Left renal pelvis (tissue), 4 donors: ENCODE results near the gene LRP2. TPM values are rescaled to one million over a fixed set of nuclear protein-coding genes. Genes with fewer than 3 reads are reported as not detected.
"Not testable (repeated sequence)": the region's sequence is repeated elsewhere in the genome, so short reads cannot be mapped to it uniquely, and the experiment has no call there.

ENCODE experiments used
- DNase-seq, 4 donors: peaks; one replicate each; pipeline ENCODE4 v3.0.0-alpha.2; 2013; ENCODE audit warnings: low read depth in 4 of 4, low spot score in 3 of 4
- polyA plus RNA-seq, 4 donors: library from polyadenylated mRNA; unstranded; fragments of 120-200 nt; gene quantifications; one replicate each; pipeline ENCODE4 v1.2.1, GENCODE V29; 2013; ENCODE audit not compliant: insufficient read length in 4 of 4

LRP2 gene
- polyA plus RNA-seq = 100 to 1,000 TPM in 2 of 4 donors, 10 to 100 TPM in 1, 1 to 10 TPM in 1; 2.1 to 161 (median 117) TPM

DNA sequence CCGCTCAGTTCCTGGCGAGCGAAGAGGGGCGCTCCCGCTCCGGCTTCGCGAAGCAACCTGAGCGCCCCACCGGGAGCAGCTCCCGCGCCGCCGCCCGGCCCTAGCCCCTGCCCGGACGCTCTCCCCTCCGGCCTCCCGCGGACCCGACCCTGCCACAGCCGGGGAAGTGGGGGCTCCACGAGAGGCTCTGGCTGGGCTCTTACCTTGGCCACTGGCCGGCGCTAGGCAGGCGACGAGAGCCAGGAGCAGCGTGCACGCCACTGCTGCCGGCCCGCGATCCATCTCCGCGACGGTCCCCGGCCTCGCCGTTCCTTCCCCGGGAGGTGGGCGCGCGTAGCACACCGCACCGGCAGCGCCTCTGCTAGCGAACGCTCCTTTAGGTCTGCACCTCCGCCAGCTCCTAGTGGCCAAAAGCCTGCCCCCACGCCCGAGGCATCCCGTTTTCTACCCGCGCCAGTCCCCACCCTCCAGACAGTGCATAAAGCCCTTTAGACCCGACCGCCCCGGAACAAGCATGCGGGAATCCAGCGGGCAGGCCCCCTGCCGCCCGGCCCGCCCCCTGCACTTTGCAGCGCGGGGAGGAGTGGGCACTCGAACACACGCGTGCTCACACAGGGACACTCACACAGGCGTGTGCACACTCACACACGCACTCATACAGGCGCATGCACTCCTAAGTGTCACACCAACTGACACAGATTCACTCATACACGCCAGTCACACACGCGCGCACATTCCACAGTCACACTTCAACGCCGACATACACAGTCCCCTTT lies at the start of gene LRP2:
LRP2 (minus strand) TSS at position 417 of the 776 bp plus-strand sequence; CDS start at position 282, 135 bp downstream.
- DNase-seq = no peak

DNA sequence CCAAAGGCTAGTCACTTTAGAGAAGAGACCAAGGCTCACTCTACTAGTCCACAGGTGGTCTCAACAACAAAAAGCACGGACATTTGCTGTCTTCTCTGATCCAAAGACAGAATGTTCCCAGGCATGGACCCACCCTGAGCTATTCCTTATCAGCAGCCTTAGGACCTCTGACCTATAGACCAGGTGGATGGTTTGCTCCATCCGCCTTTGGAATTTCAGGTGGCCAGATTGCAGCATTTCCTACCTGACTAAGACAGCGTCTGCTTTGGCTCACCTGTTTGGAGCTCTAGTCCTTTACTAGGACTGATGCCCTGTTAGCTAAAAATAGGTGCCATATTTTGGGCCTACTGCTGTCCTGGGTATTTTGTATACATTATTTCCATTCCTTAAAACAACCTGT lies 44.6 kb upstream of the LRP2 start:
- DNase-seq = no peak

DNA sequence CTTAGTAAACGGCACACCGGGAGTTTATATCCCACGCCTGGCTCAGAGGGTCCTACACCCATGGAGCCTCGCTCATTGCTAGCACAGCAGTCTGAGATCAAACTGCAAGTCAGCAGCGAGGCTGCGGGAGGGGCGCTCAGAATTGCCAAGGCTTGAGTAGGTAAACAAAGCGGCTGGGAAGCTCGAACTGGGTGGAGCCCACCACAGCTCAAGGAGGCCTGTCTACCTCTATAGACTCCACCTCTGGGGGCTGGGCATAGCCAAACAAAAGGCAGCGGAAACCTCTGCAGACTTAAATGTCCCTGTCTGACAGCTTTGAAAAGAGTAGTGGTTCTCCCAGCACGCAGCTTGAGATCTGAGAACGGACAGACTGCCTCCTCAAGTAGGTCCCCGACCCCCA lies 37.2 kb upstream of the LRP2 start:
- DNase-seq = not testable (repeated sequence)

DNA sequence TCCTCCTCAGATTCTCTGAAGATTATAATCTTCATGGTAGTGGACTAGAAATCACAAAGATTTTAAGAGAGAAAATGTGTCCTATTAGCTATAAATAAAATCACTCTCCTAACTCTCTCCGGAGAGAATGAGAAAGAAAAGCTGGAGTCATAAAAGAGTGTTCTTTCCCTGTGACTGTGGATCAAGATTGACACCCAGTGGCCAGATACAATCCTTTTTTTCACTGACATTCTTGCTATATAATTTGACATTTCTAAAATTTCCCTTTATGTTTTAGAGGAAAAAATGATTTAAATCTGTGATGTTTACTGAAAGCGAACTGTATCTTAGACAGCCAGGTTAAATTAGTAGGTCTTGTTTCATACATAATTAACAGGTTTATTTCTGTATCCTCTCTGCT lies 35.4 kb upstream of the LRP2 start:
- DNase-seq = peak in 2 of 4 donors; percentile 15 to 18

DNA sequence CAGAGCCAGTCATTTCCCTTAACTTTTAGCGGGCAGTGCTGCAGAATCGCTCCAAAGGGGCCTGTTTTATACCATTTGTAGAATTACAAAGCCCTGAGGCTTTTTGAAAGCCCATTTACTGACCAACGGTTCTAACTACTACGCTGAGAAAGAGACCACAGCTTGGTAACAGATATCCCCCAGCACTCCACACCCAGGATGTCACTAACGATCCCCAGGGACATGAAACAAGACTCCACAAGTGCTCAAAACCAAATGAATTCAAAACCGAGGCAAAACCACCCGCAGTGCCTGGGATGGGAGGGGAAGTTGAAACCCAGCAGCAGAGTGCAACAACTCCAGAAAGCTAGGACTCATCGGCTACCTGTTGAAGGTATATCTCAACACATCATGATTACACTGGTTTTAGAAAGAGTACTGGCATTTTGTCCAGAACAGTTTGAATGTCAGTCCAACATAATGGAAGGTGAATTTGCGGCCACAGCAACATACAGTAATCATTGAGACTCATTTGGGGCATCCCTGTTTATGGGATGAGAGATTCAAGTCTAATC lies 33.6 kb upstream of the LRP2 start:
- no peak for DNase-seq

DNA sequence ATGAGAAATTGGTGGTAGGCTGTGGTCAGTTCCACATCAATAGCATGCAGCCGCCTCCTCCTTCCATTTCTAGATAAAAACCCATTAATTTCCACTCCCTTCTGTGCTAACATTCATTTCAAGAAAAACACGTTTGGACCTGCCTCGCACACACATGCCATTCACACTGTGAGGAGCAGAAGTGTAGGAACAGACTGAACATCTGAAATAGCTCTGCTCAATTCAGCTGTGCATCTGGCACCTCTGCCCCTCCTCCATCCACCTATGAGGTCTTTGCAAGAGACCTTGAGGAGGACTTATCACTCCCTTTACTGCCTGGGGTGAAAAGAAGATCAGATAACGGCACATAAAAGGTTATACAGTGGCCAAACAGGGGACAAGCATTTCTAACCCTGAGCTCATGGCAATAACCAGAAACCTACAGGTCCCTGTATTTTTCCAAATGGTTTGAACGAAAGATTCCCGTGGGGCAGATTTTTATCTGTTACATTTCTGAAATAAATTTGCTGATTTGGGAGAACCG lies 30.8 kb upstream of the LRP2 start:
- no peak for DNase-seq

DNA sequence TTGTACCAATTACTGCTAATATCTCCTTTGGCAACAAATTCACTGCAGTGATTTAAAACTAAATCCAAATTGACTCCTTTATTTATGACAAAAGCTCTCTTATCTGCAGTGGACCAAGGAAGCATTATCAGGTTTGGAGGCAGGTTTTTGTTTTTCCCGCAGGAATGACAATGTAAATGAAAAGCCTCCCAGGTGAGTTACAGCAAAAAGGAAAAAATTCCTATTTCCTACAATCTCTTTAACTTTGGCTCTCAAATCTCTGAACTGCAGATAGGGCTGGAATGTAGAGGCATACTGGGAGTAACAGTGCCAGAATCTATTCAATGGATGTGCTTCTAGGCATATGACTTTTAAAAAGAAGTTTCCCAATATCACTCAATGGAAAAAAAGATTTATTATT lies 28.9 kb upstream of the LRP2 start:
- no peak for DNase-seq

DNA sequence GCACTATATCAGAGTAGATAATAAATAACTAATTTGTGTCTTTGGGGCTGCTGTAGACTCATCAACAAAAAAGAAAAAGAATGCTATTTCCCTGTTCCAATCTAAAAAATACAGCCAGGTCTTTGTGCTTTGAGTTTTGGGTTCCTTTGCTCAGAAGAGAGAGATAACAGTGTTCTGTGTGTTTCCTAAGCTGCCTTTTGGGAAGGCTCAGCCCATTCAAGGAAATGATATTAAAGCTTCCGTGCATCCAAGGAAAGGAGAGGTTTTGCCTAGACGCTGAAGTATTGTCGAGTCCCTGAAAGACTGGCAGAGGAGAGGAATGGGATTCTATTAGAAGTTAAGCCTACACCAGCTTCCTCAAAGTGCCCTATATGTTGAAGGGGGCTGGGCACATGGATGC lies 25.8 kb upstream of the LRP2 start:
- DNase-seq = no peak

DNA sequence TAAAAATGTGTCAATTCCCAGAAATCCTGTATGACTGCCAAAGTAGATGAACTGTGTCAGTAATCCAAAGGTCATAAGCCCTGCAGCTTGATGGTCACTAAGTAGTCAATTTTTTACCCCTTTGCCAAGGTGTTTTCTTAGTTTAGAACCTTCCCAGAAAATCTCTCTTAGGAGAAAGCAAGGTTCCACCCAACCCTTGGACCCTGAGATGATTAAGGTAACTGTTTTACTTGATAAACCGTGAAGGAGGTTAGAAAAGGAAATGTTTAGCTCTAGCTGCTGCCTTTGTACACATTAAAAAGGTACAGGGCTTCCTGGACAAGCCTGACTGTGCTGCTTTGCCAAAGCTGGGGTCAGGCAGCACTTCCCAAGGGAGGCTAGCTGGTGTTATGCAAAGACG lies 24.4 kb upstream of the LRP2 start:
- DNase-seq = no peak

DNA sequence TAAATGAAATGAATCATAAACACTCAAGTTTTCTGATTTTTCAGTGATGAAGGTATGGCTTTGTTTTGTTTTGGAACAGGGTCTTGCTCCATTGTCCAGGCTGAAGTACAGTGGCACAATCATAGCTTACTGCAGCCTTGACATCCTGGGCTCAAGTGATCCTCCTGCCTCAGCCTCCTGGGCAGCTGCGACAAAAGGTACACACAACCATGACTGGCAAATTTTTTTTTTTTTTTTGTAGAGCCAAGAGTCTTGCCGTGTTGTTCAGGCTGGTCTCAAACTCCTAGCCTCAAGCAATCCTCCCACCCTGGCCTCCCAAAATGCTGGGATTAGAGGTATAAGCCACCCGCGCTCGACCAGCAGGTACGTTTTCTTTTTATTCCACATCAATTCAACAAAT lies 22.5 kb upstream of the LRP2 start:
- no peak for DNase-seq

DNA sequence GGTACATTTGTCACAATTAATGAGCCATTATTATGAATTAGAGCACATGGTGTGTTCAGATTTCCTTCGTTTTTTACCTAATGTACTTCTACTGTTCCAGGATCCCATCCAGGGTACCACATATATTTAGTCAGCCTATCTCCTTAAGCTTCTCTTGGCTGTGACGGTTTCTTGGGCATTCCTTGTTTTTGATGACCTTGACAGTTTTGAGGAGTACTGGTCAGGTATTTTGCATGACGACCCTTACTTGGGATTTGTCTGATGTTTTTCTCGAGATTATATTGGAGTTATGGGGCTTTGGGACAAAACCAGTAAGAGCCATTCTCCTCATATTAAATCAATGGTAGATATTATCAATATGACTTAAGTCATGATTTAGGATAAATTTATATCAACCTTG lies 10.2 kb upstream of the LRP2 start:
- no peak for DNase-seq

DNA sequence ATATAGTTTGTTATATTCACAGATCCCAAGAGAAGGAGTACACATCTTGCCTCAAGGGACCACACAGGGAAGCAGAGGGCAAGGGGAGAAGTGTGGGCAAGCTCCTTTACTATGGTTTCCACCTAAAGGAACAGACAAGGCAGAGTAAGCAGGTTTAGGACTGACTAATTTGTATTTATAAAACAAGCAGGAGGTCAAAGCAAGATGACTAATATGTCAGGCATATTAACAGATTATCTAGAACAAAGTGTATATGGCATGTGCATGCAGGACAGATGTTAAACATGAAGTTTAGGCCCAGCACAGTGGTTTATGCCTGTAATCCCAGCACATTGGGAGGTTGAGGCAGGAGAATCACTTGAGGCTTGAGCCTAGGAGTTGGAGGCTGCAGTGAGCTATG lies 3.7 kb upstream of the LRP2 start:
- DNase-seq = no peak

DNA sequence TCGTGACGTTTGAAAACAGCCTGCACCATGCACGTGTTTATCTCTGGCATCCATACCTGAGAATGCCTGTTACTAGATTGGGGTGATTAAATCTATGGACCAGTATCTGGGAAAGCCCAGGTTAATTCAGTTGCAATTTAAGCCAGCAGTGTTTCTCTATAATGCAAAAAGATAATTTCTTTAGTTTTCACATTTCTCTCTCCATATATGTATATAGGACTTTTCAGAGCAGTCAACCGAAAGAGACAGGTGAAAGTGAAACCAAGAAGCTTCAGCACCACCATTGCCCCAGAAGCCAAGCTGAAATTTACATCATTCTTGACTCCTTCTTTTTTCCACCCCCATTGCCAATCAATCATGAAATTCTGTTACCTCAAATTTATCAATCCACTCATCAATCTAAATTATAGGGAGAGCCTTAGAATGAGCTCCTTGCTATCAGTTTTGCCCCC lies 2.7 kb upstream of the LRP2 start:
- no peak for DNase-seq

DNA sequence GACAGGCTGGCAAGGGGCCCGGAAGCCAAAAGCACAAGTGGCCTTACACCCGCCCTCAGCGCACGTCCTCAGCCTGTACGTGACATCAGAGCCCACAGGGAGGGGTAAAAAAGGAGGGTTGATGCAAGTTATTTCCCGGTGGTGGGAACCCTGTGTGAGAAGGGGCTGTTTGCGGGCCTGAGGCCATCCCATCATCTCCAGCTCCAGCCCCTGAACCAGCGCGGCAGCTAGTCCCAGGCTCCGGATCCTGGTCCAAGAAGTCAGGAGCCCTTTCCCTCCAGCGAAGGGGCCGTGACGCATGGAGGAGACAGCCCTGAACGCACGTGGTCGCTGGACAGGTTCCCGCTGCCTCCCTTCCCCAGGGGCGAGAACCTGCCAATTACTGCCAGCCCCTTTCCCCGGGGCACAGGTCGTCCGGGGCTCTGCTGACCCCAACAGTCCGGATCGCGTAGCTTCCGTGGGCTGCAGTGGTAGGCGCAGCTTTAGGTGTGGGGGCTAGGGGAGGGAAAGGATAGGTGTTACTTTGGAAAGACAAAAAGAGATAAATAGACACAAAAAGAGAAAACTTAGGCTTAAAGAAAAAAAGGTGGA lies 1.3 kb upstream of the LRP2 start:
- DNase-seq = no peak

DNA sequence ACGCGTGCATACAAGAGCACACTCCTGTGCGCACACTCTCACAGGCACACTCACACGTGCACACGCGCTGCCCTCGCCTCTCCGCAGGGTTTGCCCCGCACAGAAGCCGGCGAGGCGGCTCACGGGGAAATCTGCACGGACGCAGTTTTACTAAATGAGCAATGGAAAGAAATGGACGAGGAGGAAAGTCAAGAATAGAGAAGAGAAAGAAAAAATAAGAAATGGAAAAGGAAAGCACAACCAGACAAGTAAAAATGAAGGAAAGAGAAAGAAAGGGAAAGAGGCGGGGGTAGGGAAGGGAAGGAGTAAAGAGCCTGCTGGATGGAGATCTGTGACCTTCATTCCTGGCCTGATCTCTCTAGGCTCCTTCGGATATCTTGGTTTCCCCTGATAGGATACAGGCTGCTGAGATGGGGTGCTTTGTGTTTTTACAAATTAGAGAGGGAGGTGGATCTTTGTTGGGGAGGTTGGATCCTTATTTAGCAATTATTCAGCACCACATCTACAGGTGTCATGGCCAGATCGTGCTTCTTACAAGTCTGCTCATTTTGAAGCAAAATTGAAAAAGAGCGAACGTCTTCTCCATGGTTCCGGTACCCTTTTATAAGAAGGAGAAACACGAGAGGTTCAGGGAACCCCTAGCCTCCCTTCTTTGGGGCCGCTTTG lies 693 bp upstream of the LRP2 start:
- DNase-seq = no peak

DNA sequence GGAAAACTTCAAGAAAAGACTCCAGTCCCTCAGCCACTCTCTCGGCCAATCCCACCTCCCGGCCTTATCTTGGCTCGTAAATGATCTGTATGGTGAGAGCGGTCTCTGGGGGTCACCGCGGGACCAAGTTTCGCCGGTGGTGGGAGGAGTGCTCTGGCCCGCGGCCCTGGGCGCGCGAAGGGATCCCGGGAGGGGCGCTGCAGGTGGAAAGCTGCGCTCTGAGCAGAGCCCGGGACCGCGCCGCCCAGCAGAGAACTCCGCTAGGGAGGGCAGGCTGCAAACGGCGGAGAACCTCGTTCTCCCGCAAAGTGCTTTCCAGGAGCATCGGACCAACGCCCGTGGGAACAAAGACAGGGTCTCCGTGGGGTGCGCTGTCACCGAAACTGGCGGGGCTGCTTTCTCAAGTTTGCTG lies 622 bp downstream of the LRP2 start:
- DNase-seq = no peak

DNA sequence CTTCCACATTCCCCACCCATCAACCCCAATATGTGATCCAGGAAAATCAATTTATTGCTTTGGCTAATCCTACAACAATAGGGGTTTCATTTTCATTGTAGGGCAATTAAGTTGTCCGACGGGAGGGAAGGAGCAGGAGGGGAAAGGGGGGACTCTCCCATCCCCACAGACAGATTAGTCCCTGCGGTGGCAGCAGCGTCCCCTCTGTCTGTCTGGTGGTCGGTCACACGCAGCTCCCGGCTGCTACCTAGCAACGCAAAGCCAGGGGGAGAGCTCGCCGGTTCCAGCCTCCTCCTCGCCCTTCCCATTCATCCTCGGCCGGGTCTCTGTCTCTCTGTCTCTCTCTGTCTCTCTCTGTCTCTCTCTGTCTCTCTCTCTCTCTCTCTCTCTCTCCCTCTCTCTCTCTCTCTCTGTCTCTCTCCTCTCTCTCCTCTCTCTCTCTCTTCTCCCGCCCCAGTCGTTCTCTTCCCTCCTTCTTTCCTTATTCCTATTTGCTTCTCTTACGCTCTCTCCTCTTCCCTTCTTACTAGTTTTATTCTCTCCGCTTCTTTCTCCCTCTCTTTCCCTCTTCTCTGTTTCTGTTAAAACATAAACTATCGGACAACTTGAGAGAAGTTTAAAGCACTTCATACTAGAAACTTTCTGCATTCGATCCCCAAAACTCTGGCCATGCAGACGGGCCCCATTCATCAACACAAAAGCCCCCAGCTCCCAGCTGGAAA lies 1.2 kb downstream of the LRP2 start:
- DNase-seq = no peak

DNA sequence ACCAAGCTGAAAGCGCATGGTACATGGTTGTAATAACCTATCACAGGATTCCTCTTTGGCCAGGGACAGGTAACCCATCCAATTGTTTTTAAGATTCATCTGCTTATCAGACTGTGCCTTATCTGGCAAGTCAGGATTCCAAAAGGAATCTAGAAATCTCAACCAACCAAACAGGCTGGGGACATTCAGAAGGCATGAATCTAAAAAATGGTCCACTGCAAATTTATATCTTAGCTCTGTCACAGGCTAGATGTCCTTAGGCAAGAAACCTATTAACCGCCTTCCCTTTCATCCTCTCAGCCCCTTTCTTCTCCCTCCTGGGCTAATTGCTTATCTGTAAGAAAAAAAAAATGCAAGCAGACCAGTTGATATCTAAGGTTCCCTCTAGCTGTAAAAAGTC lies 4.3 kb downstream of the LRP2 start:
- no peak for DNase-seq

DNA sequence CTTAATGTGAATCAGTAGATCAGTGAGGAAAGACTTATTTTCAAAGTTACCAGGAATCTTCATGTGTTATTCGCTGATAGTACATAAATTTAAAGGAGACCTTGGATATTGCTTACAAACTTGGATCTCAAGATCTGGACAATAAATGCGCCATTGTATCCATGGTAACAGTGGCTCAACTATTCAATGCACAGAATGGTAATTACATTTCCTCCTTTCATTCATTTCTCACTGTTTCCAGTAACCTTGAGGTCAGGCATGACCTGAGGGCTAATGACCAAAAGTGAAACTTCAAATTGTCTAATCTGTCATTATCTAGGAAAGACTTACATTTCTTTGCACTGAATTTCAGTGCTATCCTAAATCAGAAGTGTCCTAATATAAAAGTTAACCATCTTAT lies 8.1 kb downstream of the LRP2 start:
- DNase-seq = no peak

DNA sequence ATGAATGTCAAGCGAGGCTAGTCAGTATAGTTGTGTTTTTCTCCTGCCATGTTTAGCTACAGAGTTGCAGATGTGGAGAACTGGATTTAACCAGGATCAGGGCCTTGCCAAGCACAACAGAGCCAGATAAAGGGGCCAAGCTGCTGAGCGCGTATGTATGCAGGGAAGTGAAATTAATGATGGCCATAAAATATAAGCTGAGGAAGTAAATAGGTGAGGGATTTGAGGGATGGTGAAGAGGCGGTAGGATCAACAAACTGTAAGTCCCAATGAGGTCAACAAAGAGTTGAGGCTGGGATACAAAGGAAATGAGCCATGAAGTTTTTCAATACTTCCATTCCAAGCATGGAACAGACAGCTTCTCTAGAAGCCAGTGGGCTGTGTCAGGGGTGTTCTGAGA lies 10.6 kb downstream of the LRP2 start:
- no peak for DNase-seq

DNA sequence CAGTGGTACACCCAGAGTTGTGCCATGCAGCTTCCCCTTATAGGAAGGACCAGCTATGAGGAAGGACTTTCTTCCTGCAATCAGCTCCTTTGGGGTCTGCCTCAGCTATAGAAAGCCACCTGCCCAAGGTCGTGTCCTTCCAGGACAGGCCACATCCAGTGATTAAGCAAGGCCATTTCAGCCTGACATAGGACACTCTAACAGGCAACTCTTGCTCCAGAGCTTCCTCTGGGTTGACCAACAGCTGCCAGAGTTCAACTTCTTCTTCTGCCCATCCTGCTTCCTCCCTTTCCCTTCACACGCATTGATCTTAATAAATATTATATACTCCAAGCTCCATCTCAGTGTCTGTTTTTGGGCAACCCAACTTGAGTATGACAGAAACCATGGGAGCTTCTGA lies 12.8 kb downstream of the LRP2 start:
- no peak for DNase-seq
